ENCODE results near the gene TRPM6.

DNA sequence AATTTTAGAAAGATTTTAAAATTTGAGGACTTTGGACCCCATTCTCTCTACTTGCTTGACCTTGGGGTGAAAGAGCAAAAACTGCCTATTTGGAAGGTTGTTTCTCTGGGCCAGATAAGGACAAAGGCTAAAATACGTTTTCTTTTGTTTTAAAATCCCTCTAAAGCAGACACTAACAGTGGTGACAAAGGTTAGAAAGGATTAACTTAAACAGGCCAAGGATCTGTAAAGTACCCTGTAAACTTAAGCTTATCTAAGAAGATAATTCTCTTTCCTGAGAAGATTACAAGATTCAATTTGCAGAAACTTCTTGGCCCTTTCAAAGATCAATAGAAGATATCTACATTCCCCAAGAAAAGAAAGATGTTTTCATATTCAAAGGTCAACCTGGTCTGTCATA, 12.1 kb downstream of the TRPM6 start:
- TF ChIP-seq GATA2 (IDR thresholded peaks at IDR 0.05; ENCODE audit: low read depth, low read length) (no peak), GATA3 (IDR thresholded peaks at IDR 0.05; ENCODE audit: low read depth, low read length) (no peak)

Measured in SH-SY5Y (cell line).